Measurements from ENCODE around the gene SMIM1. TPM values are rescaled to one million over a fixed set of nuclear protein-coding genes. Genes with fewer than 3 reads are reported as not detected.
A peak's percentile ranks its signal among the peaks of the same experiment; 100 is the strongest.

The SMIM1 gene
- total and polyA plus RNA-seq, 9 of the 15 experiments (the other 6 are each of a cell fraction or from before 2014, with no cell fraction given), result 2.3 to 125 (median 24.3) TPM

DNA sequence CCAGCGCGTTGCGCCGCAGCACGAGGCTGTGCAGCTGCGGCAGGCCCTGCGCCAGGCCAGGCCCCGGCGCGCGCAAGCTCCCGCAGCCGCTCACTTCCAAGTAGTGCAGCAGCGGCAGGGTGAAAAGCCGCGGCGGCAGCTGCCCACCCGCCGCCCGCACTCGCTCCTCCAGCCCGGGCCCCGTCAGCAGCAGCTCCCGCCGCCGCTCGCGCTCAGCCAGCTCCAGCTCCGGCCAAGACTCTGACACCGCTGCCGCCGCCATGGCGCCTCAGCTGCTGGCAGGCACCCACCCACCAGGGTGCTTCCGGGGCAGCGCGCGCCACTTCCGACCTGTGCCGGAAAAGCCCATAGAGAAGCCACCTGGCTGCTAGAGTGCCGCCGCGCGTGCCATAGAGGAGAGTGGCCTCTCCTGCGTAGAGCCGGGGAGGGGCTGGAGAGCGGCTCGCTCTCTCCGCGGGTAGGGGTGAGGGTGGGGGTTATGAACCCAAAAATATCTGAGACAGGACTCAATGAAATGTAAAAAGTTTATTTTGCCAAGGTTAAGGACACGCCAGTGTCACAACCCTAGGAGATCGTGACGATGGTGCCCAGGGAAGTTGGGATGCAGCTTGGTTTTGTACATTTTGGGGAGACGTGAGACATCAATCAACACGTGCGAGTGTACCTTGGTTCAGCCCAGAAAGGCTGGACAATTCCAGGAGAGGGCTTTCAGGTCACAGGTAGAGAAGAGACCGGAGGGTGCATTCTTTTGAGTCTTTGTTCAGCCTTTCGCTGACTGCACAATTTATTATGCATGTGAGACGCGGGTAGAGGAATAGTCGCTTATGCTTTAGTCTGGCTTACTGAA, 23.9 kb downstream of the SMIM1 start, which contains the start of gene LRRC47 (continued):
- TF ChIP-seq KLF10 (CRISPR knock-in tag; IDR thresholded peaks at IDR 0.05) (no peak), FOXK2 (conservative IDR thresholded peaks at IDR 0.05 in 1 of 2, IDR thresholded peaks at IDR 0.05 in 1 of 2; ENCODE audit: low read depth in 2 of 2) (peak; percentile 47 to 73; a peak in 3 of 4 replicates), HLTF (IDR thresholded peaks at IDR 0.05) (no peak), YY1 (IDR thresholded peaks at IDR 0.05; ENCODE audit: borderline replicate concordance in 1 of 3, control insufficient read depth in 1 of 3, extremely low read depth in 1 of 3, insufficient read depth in 3 of 3, insufficient read length in 1 of 3, insufficient replicate concordance in 2 of 3, low read depth in 1 of 3, low read length in 2 of 3) (peak; percentile 76 to 96 (median 92)), ZNF57 (CRISPR knock-in tag; IDR thresholded peaks at IDR 0.05) (no peak), RHOXF2B (CRISPR knock-in tag; conservative IDR thresholded peaks at IDR 0.05) (no peak), SETDB1 (IDR thresholded peaks at IDR 0.05; ENCODE audit: low read length) (no peak), SP2 (IDR thresholded peaks at IDR 0.05; ENCODE audit: extremely low read depth, low read depth, low read length, poor library complexity, severe bottlenecking) (peak; percentile 100), ZC3H11A (IDR thresholded peaks at IDR 0.05; ENCODE audit: low read depth, low read length) (no peak), ZNF263 (CRISPR knock-in tag; IDR thresholded peaks at IDR 0.05; ENCODE audit: borderline replicate concordance) (peak; percentile 58; the same call in 1 of the 2 replicates), NCOA6 (IDR thresholded peaks at IDR 0.05) (no peak)
- TF ChIP-seq, protein P1, sequence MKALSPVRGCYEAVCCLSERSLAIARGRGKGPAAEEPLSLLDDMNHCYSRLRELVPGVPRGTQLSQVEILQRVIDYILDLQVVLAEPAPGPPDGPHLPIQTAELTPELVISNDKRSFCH (CRISPR knock-in tag; IDR thresholded peaks at IDR 0.05), result no peak
- TF ChIP-seq, protein P1 (tag; IDR thresholded peaks at IDR 0.05), result no peak; the same call in 1 of the 2 replicates
- TF ChIP-seq, protein P2, sequence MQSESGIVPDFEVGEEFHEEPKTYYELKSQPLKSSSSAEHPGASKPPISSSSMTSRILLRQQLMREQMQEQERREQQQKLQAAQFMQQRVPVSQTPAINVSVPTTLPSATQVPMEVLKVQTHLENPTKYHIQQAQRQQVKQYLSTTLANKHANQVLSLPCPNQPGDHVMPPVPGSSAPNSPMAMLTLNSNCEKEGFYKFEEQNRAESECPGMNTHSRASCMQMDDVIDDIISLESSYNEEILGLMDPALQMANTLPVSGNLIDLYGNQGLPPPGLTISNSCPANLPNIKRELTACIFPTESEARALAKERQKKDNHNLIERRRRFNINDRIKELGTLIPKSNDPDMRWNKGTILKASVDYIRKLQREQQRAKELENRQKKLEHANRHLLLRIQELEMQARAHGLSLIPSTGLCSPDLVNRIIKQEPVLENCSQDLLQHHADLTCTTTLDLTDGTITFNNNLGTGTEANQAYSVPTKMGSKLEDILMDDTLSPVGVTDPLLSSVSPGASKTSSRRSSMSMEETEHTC (IDR thresholded peaks at IDR 0.05), result no peak; the same call in 1 of the 2 replicates
- TF ChIP-seq, protein P3, sequence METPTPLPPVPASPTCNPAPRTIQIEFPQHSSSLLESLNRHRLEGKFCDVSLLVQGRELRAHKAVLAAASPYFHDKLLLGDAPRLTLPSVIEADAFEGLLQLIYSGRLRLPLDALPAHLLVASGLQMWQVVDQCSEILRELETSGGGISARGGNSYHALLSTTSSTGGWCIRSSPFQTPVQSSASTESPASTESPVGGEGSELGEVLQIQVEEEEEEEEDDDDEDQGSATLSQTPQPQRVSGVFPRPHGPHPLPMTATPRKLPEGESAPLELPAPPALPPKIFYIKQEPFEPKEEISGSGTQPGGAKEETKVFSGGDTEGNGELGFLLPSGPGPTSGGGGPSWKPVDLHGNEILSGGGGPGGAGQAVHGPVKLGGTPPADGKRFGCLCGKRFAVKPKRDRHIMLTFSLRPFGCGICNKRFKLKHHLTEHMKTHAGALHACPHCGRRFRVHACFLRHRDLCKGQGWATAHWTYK (CRISPR knock-in tag; IDR thresholded peaks at IDR 0.05), result peak; percentile 67; the same call in 1 of the 2 replicates
- TF ChIP-seq, protein P4, sequence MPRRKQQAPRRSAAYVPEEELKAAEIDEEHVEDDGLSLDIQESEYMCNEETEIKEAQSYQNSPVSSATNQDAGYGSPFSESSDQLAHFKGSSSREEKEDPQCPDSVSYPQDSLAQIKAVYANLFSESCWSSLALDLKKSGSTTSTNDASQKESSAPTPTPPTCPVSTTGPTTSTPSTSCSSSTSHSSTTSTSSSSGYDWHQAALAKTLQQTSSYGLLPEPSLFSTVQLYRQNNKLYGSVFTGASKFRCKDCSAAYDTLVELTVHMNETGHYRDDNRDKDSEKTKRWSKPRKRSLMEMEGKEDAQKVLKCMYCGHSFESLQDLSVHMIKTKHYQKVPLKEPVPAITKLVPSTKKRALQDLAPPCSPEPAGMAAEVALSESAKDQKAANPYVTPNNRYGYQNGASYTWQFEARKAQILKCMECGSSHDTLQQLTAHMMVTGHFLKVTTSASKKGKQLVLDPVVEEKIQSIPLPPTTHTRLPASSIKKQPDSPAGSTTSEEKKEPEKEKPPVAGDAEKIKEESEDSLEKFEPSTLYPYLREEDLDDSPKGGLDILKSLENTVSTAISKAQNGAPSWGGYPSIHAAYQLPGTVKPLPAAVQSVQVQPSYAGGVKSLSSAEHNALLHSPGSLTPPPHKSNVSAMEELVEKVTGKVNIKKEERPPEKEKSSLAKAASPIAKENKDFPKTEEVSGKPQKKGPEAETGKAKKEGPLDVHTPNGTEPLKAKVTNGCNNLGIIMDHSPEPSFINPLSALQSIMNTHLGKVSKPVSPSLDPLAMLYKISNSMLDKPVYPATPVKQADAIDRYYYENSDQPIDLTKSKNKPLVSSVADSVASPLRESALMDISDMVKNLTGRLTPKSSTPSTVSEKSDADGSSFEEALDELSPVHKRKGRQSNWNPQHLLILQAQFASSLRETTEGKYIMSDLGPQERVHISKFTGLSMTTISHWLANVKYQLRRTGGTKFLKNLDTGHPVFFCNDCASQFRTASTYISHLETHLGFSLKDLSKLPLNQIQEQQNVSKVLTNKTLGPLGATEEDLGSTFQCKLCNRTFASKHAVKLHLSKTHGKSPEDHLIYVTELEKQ (CRISPR knock-in tag; IDR thresholded peaks at IDR 0.05), result no peak
- TF ChIP-seq, protein P5, sequence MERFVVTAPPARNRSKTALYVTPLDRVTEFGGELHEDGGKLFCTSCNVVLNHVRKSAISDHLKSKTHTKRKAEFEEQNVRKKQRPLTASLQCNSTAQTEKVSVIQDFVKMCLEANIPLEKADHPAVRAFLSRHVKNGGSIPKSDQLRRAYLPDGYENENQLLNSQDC (CRISPR knock-in tag; IDR thresholded peaks at IDR 0.05), result no peak
